SK-N-SH (cell line): ENCODE results near the gene C15orf39. TPM values are rescaled to one million over a fixed set of nuclear protein-coding genes. Genes with fewer than 3 reads are reported as not detected.

Experiments
- CTCF ChIA-PET: fragments of 300-600, 350-600 bp; formaldehyde crosslinking; extraction: SDS; loops from one replicate; lab custom pipeline; 2021; lab: Yijun Ruan, JAX
- POLR2A ChIA-PET: fragments of 350-600 bp; sonication (Branson Sonifier 250); formaldehyde crosslinking; extraction: SDS; loops from one replicate; lab custom pipeline; 2020; ENCODE audit warnings: antibody characterized with exemption, inconsistent platforms; lab: Yijun Ruan, JAX
- DNase-seq: peaks from one replicate; pipeline ENCODE4 v3.0.0; 2012
- H2AFZ ChIP-seq: fragments of 200-600 bp; sonication (generic); 2 replicates; pipeline ENCODE4 v1.8.1; 2016; ENCODE audit warnings: antibody characterized with exemption, mild to moderate bottlenecking, low read depth
- H3F3A ChIP-seq: fragments of 200-600 bp; sonication (generic); replicated peaks from 2 replicates; pipeline ENCODE3; 2016; ENCODE audit warnings: antibody characterized with exemption, mild to moderate bottlenecking; ENCODE audit not compliant: insufficient read depth
- H3K27ac ChIP-seq, 2 experiments: fragments of 200-500 bp in 1 of 2; fragments of 200-600 bp in 1 of 2; sonication (Bioruptor generic) in 1 of 2; sonication (generic), shearing (Covaris generic) in 1 of 2; 2 replicates each; pipeline versions ENCODE4 v1.5.1 to v1.6.1; 2014 to 2016; ENCODE audit warnings: low read depth in 2 of 2, inconsistent platforms in 1 of 2, low read length in 1 of 2, mild to moderate bottlenecking in 1 of 2, mixed read lengths in 1 of 2
- H3K27me3 ChIP-seq: fragments of 200-600 bp; sonication (generic), shearing (Covaris generic); 2 replicates; pipeline ENCODE4 v1.6.1; 2016; ENCODE audit warnings: mixed run types; ENCODE audit not compliant: insufficient read depth
- H3K36me3 ChIP-seq, 2 experiments: fragments of 200-500 bp in 1 of 2; fragments of 200-600 bp in 1 of 2; sonication (Bioruptor generic) in 1 of 2; sonication (generic) in 1 of 2; replicated peaks in 1 of 2; 2 replicates each; pipeline versions ENCODE3 to v1.5.1; 2014 to 2016; ENCODE audit warnings: low read length in 1 of 2, mild to moderate bottlenecking in 1 of 2; ENCODE audit not compliant: insufficient read depth in 2 of 2, control insufficient read depth in 1 of 2
- H3K4me1 ChIP-seq, 2 experiments: fragments of 200-500 bp in 1 of 2; fragments of 200-600 bp in 1 of 2; sonication (Bioruptor generic) in 1 of 2; sonication (generic), shearing (Covaris generic) in 1 of 2; 2 replicates each; pipeline versions ENCODE4 v1.5.1 to v1.6.1; 2014 to 2016; ENCODE audit warnings: low read depth in 1 of 2, low read length in 1 of 2, mixed run types in 1 of 2; ENCODE audit not compliant: insufficient read depth in 2 of 2, control insufficient read depth in 1 of 2
- H3K4me2 ChIP-seq: fragments of 200-600 bp; sonication (generic), shearing (Covaris generic); 2 replicates; pipeline ENCODE4 v1.6.1; 2017; ENCODE audit warnings: mixed run types
- H3K4me3 ChIP-seq, 2 experiments: fragments of 200-500 bp in 1 of 2; fragments of 200-600 bp in 1 of 2; sonication (Bioruptor generic) in 1 of 2; sonication (generic), shearing (Covaris generic) in 1 of 2; 2 replicates each; pipeline versions ENCODE4 v1.5.1 to v1.8.1; 2014 to 2016; ENCODE audit warnings: low read depth in 2 of 2, inconsistent platforms in 1 of 2, low read length in 1 of 2, mild to moderate bottlenecking in 1 of 2, mixed read lengths in 1 of 2, moderate library complexity in 1 of 2
- H3K79me2 ChIP-seq: fragments of 200-600 bp; sonication (generic); 2 replicates; pipeline ENCODE4 v1.8.1; 2017; ENCODE audit warnings: mild to moderate bottlenecking; ENCODE audit not compliant: insufficient read depth
- H3K9ac ChIP-seq: fragments of 200-600 bp; sonication (generic); 2 replicates; pipeline ENCODE4 v1.6.1; 2017; ENCODE audit warnings: mixed run types
- H3K9me2 ChIP-seq: fragments of 200-600 bp; sonication (generic); 2 replicates; pipeline ENCODE4 v1.6.1; 2017; ENCODE audit warnings: mixed run types
- H3K9me3 ChIP-seq: fragments of 200-600 bp; sonication (generic); 2 replicates; pipeline ENCODE4 v1.6.1; 2017; ENCODE audit warnings: mixed run types, mild to moderate bottlenecking, moderate library complexity
- H4K20me1 ChIP-seq: fragments of 200-600 bp; sonication (generic); 2 replicates; pipeline ENCODE4 v1.6.1; 2017; ENCODE audit warnings: mild to moderate bottlenecking, mixed run types; ENCODE audit not compliant: insufficient read depth
- EP300 ChIP-seq, 2 experiments: IDR thresholded peaks; 2 replicates each; pipeline versions ENCODE4 v1.4.0 to v1.6.1; 2012; ENCODE audit warnings: borderline replicate concordance in 1 of 2, low read depth in 1 of 2, low read length in 1 of 2
- EZH2phosphoT487 ChIP-seq: fragments of 200-600 bp; sonication (generic); IDR thresholded peaks from 2 replicates; pipeline ENCODE4 v1.6.1; 2017; ENCODE audit warnings: low read depth, mixed run types, mild to moderate bottlenecking, antibody characterized with exemption, moderate library complexity, borderline replicate concordance
- FOSL2 ChIP-seq: IDR thresholded peaks from 2 replicates; pipeline ENCODE4 v1.4.0; 2012; ENCODE audit warnings: low read depth, mild to moderate bottlenecking, moderate library complexity, borderline replicate concordance
- FOXJ3 ChIP-seq: sonication (generic); formaldehyde crosslinking; IDR thresholded peaks from 2 replicates; pipeline ENCODE4 v1.5.1; 2020; ENCODE audit warnings: mild to moderate bottlenecking, missing genetic modification reagents
- NFIC ChIP-seq: IDR thresholded peaks from 2 replicates; pipeline ENCODE4 v1.4.0; 2012; ENCODE audit warnings: borderline replicate concordance
- NRF1 ChIP-seq: IDR thresholded peaks from 2 replicates; pipeline ENCODE4 v1.6.1; 2012; ENCODE audit warnings: low read depth, mild to moderate bottlenecking, low read length
- RXRA ChIP-seq: IDR thresholded peaks from 2 replicates; pipeline ENCODE4 v1.4.0; 2012; ENCODE audit warnings: low read depth, mild to moderate bottlenecking, borderline replicate concordance
- YY1 ChIP-seq: IDR thresholded peaks from 2 replicates; pipeline ENCODE4 v1.4.0; 2012; ENCODE audit warnings: low read depth, mild to moderate bottlenecking
- WGBS: methylation state at CpG from one replicate; pipeline ENCODE4 v1.1.6; 2017; ENCODE audit warnings: low lambda C conversion rate; 5-methylcytosine and 5-hydroxymethylcytosine counted together
- polyA plus RNA-seq, 3 experiments: library from polyadenylated mRNA; depleted of rRNA; stranded (reverse); fragments of >200 nt; gene quantifications; 2 replicates each; pipeline ENCODE4 v1.2.3, GENCODE V29; 2012
- TF ChIP-seq, protein P1 (sequence below): fragments of 200-600 bp; sonication (generic); IDR thresholded peaks from 2 replicates; pipeline ENCODE4 v1.6.1; 2017; ENCODE audit warnings: antibody characterized with exemption, mild to moderate bottlenecking, moderate library complexity
- TF ChIP-seq, protein P2 (sequence below): IDR thresholded peaks from 2 replicates; pipeline ENCODE4; 2012
- TF ChIP-seq, protein P3 (sequence below): IDR thresholded peaks from 2 replicates; pipeline ENCODE4 v1.6.1; 2012; ENCODE audit warnings: mild to moderate bottlenecking, low read depth, low read length, moderate library complexity
- TF ChIP-seq, protein P4 (sequence below): fragments of 150-350 bp; IDR thresholded peaks from 2 replicates; pipeline ENCODE4 v1.6.1; 2016; ENCODE audit warnings: mild to moderate bottlenecking, low read depth, low read length
- TF ChIP-seq, protein P5 (sequence below): IDR thresholded peaks from 2 replicates; pipeline ENCODE4 v1.4.0; 2012; ENCODE audit warnings: low read depth, borderline replicate concordance

The C15orf39 gene
- polyA plus RNA-seq, 1 of the 3 experiments (the other 2 are of a cell fraction): 2.5 TPM

DNA sequence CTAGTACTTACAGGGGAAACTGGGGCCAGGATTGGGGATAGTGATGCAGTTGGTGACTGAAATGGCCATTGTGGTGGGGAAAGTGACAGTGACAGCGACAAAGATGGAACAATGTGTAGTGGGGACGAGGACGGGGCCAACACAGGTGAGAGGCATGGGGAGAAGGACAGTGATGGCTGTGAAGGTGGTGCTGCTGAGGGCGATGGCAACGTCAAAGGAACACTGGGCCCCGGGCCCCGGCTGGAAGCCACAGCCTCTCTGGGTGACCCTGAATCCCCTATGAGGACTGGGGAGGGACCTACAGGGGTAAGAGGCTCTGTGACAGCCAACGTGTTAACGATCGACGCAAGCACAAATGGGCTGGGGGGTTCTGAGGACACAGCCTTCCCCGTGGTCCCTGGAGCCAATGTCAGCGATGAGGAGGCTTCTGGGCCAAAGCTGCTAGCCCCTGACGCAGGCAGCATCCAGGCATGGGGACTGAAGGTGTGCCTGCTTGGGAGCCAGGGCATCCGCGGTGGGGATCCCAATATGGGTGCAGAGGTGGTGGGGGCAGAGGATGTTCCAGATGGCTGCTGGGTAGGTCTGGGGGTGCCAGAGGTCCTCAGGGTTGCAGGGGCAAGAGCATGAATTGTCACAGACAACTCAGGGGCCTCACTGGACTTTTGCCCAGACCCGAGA, 31.3 kb downstream of the C15orf39 start:
- Histone ChIP-seq H4K20me1 (no peaks in the 10 kb centered on the region), H3K79me2 (no peaks in the 10 kb centered on the region), H3K4me1 (peaks cover 0 to 3% of the 10 kb centered on the region in 2 experiments; a peak in 1 of 4 replicates), H2AFZ (no peak overlapping the region), H3K27me3 (peaks cover 13% of the 10 kb centered on the region), H3K9me2 (no peaks in the 10 kb centered on the region), H3K4me2 (no peak overlapping the region), H3K36me3 (no peaks in the 10 kb centered on the region), H3K9me3 (no peaks in the 10 kb centered on the region), H3K4me3 (no peak overlapping the region), H3K27ac (no peak overlapping the region), H3K9ac (no peak overlapping the region), H3F3A (no peaks in the 10 kb centered on the region)
- 48% methylated on average over 16 of the region's 17 CpGs for WGBS
- DNase-seq: no peak
- TF ChIP-seq FOSL2 (no peak), EZH2phosphoT487 (no peak)
- POLR2A ChIA-PET: no interaction called here
- CTCF ChIA-PET: interaction anchor here (1.5 kb wide), 1 partner anchor 204 kb away, joined by 4 read pairs; no protein-coding TSS in a partner anchor

DNA sequence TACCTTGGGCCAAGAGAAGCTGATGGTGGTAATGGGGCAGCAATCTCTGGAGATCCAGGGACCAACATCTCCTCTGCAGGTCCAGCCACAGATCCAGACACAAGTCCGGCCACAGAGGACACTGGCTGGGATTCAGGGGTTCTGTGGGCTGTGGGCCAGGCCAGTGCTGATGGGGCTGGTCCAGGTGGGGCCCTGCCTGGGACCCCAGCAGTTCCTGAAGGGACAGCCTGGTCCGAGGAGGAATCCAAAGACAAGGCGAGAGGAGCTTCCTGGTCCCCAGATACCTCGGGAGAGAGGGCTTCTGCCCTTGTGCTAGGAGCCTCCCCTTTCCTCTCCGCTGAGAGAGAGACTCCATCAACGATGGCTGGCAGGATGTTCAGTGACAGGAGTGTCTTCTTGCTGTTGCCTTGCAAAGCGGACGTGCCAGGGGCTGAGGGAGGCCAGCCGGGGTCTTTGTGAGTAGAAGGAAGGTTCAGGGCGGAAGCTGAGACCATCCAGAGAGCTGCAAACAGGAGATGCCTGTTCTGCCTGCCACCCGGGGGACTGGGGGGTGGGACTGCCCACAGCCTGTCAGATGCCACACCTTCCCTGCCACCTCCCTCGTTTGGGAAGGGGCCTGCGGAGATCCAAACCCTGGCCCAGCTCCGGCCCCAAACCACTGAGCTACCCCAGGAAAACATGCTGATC, 32.0 kb downstream of the C15orf39 start:
- H3K4me2 ChIP-seq: no peak overlapping the region
- no peaks in the 10 kb centered on the region for H3K79me2 ChIP-seq
- H3K27me3 ChIP-seq: peaks cover 13% of the 10 kb centered on the region
- no peak overlapping the region for H2AFZ ChIP-seq
- DNase-seq: no peak
- no peaks in the 10 kb centered on the region for H3K9me3 ChIP-seq
- no peaks in the 10 kb centered on the region for H3K36me3 ChIP-seq
- no peaks in the 10 kb centered on the region for H3F3A ChIP-seq
- no peak overlapping the region for H3K9ac ChIP-seq
- H3K9me2 ChIP-seq: no peaks in the 10 kb centered on the region
- ChIA-PET CTCF (interaction anchor here (1.5 kb wide), 1 partner anchor 204 kb away, joined by 4 read pairs; no protein-coding TSS in a partner anchor), POLR2A (no interaction called here)
- no peak overlapping the region for H3K27ac ChIP-seq
- peaks cover 0 to 3% of the 10 kb centered on the region in 2 experiments; a peak in 1 of 4 replicates for H3K4me1 ChIP-seq
- TF ChIP-seq, protein P1, sequence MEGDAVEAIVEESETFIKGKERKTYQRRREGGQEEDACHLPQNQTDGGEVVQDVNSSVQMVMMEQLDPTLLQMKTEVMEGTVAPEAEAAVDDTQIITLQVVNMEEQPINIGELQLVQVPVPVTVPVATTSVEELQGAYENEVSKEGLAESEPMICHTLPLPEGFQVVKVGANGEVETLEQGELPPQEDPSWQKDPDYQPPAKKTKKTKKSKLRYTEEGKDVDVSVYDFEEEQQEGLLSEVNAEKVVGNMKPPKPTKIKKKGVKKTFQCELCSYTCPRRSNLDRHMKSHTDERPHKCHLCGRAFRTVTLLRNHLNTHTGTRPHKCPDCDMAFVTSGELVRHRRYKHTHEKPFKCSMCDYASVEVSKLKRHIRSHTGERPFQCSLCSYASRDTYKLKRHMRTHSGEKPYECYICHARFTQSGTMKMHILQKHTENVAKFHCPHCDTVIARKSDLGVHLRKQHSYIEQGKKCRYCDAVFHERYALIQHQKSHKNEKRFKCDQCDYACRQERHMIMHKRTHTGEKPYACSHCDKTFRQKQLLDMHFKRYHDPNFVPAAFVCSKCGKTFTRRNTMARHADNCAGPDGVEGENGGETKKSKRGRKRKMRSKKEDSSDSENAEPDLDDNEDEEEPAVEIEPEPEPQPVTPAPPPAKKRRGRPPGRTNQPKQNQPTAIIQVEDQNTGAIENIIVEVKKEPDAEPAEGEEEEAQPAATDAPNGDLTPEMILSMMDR: no peak
- TF ChIP-seq FOXJ3 (no peak), YY1 (no peak), EZH2phosphoT487 (no peak), NRF1 (no peak), RXRA (no peak), EP300 (IDR thresholded peaks at IDR 0.05; ENCODE audit: borderline replicate concordance in 1 of 2, low read depth in 1 of 2, low read length in 1 of 2) (no peak), NFIC (no peak)
- TF ChIP-seq, protein P2, sequence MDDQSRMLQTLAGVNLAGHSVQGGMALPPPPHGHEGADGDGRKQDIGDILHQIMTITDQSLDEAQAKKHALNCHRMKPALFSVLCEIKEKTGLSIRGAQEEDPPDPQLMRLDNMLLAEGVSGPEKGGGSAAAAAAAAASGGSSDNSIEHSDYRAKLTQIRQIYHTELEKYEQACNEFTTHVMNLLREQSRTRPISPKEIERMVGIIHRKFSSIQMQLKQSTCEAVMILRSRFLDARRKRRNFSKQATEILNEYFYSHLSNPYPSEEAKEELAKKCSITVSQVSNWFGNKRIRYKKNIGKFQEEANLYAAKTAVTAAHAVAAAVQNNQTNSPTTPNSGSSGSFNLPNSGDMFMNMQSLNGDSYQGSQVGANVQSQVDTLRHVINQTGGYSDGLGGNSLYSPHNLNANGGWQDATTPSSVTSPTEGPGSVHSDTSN: no peak
- TF ChIP-seq, protein P3, sequence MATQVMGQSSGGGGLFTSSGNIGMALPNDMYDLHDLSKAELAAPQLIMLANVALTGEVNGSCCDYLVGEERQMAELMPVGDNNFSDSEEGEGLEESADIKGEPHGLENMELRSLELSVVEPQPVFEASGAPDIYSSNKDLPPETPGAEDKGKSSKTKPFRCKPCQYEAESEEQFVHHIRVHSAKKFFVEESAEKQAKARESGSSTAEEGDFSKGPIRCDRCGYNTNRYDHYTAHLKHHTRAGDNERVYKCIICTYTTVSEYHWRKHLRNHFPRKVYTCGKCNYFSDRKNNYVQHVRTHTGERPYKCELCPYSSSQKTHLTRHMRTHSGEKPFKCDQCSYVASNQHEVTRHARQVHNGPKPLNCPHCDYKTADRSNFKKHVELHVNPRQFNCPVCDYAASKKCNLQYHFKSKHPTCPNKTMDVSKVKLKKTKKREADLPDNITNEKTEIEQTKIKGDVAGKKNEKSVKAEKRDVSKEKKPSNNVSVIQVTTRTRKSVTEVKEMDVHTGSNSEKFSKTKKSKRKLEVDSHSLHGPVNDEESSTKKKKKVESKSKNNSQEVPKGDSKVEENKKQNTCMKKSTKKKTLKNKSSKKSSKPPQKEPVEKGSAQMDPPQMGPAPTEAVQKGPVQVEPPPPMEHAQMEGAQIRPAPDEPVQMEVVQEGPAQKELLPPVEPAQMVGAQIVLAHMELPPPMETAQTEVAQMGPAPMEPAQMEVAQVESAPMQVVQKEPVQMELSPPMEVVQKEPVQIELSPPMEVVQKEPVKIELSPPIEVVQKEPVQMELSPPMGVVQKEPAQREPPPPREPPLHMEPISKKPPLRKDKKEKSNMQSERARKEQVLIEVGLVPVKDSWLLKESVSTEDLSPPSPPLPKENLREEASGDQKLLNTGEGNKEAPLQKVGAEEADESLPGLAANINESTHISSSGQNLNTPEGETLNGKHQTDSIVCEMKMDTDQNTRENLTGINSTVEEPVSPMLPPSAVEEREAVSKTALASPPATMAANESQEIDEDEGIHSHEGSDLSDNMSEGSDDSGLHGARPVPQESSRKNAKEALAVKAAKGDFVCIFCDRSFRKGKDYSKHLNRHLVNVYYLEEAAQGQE: no peak
- TF ChIP-seq, protein P4, sequence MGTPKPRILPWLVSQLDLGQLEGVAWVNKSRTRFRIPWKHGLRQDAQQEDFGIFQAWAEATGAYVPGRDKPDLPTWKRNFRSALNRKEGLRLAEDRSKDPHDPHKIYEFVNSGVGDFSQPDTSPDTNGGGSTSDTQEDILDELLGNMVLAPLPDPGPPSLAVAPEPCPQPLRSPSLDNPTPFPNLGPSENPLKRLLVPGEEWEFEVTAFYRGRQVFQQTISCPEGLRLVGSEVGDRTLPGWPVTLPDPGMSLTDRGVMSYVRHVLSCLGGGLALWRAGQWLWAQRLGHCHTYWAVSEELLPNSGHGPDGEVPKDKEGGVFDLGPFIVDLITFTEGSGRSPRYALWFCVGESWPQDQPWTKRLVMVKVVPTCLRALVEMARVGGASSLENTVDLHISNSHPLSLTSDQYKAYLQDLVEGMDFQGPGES: no peak
- TF ChIP-seq, protein P5, sequence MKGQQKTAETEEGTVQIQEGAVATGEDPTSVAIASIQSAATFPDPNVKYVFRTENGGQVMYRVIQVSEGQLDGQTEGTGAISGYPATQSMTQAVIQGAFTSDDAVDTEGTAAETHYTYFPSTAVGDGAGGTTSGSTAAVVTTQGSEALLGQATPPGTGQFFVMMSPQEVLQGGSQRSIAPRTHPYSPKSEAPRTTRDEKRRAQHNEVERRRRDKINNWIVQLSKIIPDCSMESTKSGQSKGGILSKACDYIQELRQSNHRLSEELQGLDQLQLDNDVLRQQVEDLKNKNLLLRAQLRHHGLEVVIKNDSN: no peak
- H3K4me3 ChIP-seq: no peak overlapping the region
- 55% methylated on average over 5 of the region's 14 CpGs for WGBS
- no peaks in the 10 kb centered on the region for H4K20me1 ChIP-seq
